BE2C (cell line): Measurements from ENCODE around the gene VEPH1.

Experiments used
- DNase-seq: peaks from one replicate; pipeline ENCODE4 v3.0.0-alpha.2; 2020
- H3K27me3 ChIP-seq: fragments of 250-450 bp; sonication (Bioruptor Pico); 2 replicates; pipeline ENCODE4 v1.5.1; 2020; ENCODE audit warnings: mild to moderate bottlenecking
- H3K36me3 ChIP-seq: fragments of 250-450 bp; sonication (Bioruptor Pico); 2 replicates; pipeline ENCODE4 v1.5.1; 2020; ENCODE audit warnings: mild to moderate bottlenecking
- H3K4me1 ChIP-seq: fragments of 250-450 bp; sonication (Bioruptor Pico); 2 replicates; pipeline ENCODE4 v1.5.1; 2020
- H3K4me3 ChIP-seq: 2 replicates; pipeline ENCODE4 v1.5.1; 2011; ENCODE audit warnings: low read depth, low read length
- H3K9me3 ChIP-seq: fragments of 250-450 bp; sonication (Bioruptor Pico); 2 replicates; pipeline ENCODE4 v1.5.1; 2020
- CTCF ChIP-seq: IDR thresholded peaks from 2 replicates; pipeline ENCODE4 v1.5.1; 2012; ENCODE audit warnings: mild to moderate bottlenecking, low read depth, low read length

The VEPH1 gene

GRCh38 chr3:157533298-157534070 is 30.3 kb upstream of the VEPH1 start:
- Histone ChIP-seq H3K36me3 (no peaks in the 10 kb centered on the region), H3K9me3 (no peaks in the 10 kb centered on the region), H3K4me1 (no peaks in the 10 kb centered on the region; the same call in 1 of the 2 replicates), H3K4me3 (no peak overlapping the region), H3K27me3 (no peaks in the 10 kb centered on the region)
- DNase-seq = no peak
- no peak for TF ChIP-seq CTCF

- peak; percentile 51 for DNase-seq
- TF ChIP-seq CTCF = peak; percentile 87
- H3K36me3 ChIP-seq = no peaks in the 10 kb centered on the region
- H3K27me3 ChIP-seq = no peaks in the 10 kb centered on the region
- no peaks in the 10 kb centered on the region; the same call in 1 of the 2 replicates for H3K4me1 ChIP-seq
- no peak overlapping the region for H3K4me3 ChIP-seq
- H3K9me3 ChIP-seq = no peaks in the 10 kb centered on the region
Measured at GRCh38 chr3:157532529-157533297, 29.5 kb upstream of the VEPH1 start.

- Histone ChIP-seq H3K36me3 (no peaks in the 10 kb centered on the region), H3K9me3 (no peaks in the 10 kb centered on the region), H3K27me3 (no peaks in the 10 kb centered on the region), H3K4me3 (no peak overlapping the region), H3K4me1 (no peaks in the 10 kb centered on the region; the same call in 1 of the 2 replicates)
- DNase-seq = no peak
- no peak for TF ChIP-seq CTCF
Measured at GRCh38 chr3:157531771-157532170, 28.6 kb upstream of the VEPH1 start.

GRCh38 chr3:157531301-157531660 is 28.1 kb upstream of the VEPH1 start:
- no peak for TF ChIP-seq CTCF
- Histone ChIP-seq H3K36me3 (no peaks in the 10 kb centered on the region), H3K4me3 (no peak overlapping the region), H3K9me3 (no peaks in the 10 kb centered on the region), H3K4me1 (no peaks in the 10 kb centered on the region; the same call in 1 of the 2 replicates), H3K27me3 (no peaks in the 10 kb centered on the region)
- DNase-seq = no peak

- Histone ChIP-seq H3K27me3 (no peaks in the 10 kb centered on the region), H3K4me1 (no peaks in the 10 kb centered on the region; the same call in 1 of the 2 replicates), H3K36me3 (no peaks in the 10 kb centered on the region), H3K4me3 (no peak overlapping the region), H3K9me3 (no peaks in the 10 kb centered on the region)
- TF ChIP-seq CTCF = no peak
- no peak for DNase-seq
Measured at GRCh38 chr3:157530637-157531300, 27.6 kb upstream of the VEPH1 start.

- H3K27me3 ChIP-seq = no peaks in the 10 kb centered on the region
- H3K9me3 ChIP-seq = no peaks in the 10 kb centered on the region
- no peak for TF ChIP-seq CTCF
- DNase-seq = no peak
- no peaks in the 10 kb centered on the region; the same call in 1 of the 2 replicates for H3K4me1 ChIP-seq
- H3K36me3 ChIP-seq = no peaks in the 10 kb centered on the region
- H3K4me3 ChIP-seq = no peak overlapping the region
Measured at GRCh38 chr3:157529751-157530150, 26.5 kb upstream of the VEPH1 start.
